Endothelial cell of umbilical vein (primary cell): ENCODE data around the gene FBLN2.

ENCODE experiments used
- EZH2 ChIP-seq: IDR thresholded peaks from 2 replicates; pipeline ENCODE4 v1.6.1; 2012; ENCODE audit warnings: borderline replicate concordance, low read depth, mild to moderate bottlenecking, moderate library complexity, low read length, inconsistent platforms; ENCODE audit not compliant: severe bottlenecking
- TF ChIP-seq, protein P1 (sequence below), 2 donors: IDR thresholded peaks; 1 replicate in 1 of 2; 2 replicates in 1 of 2; pipeline ENCODE4 v1.5.1; 2011; ENCODE audit warnings: low read length in 2 of 2, mild to moderate bottlenecking in 2 of 2, moderate library complexity in 2 of 2, control low read depth in 1 of 2, inconsistent platforms in 1 of 2, low read depth in 1 of 2; ENCODE audit not compliant: insufficient read depth in 1 of 2; ENCODE audit errors: extremely low read depth in 1 of 2

DNA sequence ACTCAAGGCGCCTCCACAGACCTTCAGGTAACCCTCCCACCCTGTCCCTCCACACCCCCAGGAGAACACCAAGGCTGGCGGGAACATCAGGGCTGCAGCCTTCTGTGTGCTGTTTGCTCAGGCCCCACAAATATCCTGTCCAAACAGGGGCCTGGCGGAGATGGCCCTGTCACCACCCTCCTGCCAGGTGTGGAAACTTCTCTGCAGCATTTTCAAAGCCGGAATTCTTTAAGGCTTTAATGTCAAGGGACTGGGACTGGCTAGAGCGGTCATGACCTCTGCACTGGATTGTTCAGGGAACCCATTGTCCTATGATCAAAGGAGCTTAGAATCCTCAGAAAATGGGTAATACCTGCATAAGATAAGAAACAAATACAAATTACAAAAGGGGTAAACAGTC, 46.6 kb downstream of the FBLN2 start:
- TF ChIP-seq, protein P1, sequence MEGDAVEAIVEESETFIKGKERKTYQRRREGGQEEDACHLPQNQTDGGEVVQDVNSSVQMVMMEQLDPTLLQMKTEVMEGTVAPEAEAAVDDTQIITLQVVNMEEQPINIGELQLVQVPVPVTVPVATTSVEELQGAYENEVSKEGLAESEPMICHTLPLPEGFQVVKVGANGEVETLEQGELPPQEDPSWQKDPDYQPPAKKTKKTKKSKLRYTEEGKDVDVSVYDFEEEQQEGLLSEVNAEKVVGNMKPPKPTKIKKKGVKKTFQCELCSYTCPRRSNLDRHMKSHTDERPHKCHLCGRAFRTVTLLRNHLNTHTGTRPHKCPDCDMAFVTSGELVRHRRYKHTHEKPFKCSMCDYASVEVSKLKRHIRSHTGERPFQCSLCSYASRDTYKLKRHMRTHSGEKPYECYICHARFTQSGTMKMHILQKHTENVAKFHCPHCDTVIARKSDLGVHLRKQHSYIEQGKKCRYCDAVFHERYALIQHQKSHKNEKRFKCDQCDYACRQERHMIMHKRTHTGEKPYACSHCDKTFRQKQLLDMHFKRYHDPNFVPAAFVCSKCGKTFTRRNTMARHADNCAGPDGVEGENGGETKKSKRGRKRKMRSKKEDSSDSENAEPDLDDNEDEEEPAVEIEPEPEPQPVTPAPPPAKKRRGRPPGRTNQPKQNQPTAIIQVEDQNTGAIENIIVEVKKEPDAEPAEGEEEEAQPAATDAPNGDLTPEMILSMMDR (IDR thresholded peaks at IDR 0.05; ENCODE audit: extremely low read depth in 1 of 2, insufficient read depth in 1 of 2, low read depth in 1 of 2, low read length in 2 of 2), result no peak
- TF ChIP-seq EZH2, result no peak
